Esophagus muscularis mucosa (tissue), 4 donors: ENCODE measurements around the gene SPEM2.

ENCODE experiments used
- CTCF ChIP-seq, 3 experiments: fragments of 200-600 bp in 2 of 3; fragments of 450-650 bp in 1 of 3; sonication (generic) in 2 of 3; IDR thresholded peaks; one replicate each; pipeline ENCODE4 v1.5.1; 2017 to 2019; ENCODE audit warnings: antibody characterized with exemption in 3 of 3, mild to moderate bottlenecking in 2 of 3, moderate library complexity in 1 of 3
- EP300 ChIP-seq: sonication (generic); formaldehyde crosslinking; IDR thresholded peaks from one replicate; pipeline ENCODE4 v1.6.1; 2017; ENCODE audit warnings: antibody characterized with exemption
- POLR2A ChIP-seq: fragments of 450-650 bp; IDR thresholded peaks from one replicate; pipeline ENCODE4 v1.6.1; 2017; ENCODE audit warnings: antibody characterized with exemption, moderate library complexity, mild to moderate bottlenecking, low read depth
- POLR2AphosphoS5 ChIP-seq, 2 donors: sonication (generic); formaldehyde crosslinking; IDR thresholded peaks; one replicate each; pipeline ENCODE4 v1.6.1; 2017; ENCODE audit warnings: antibody characterized with exemption in 2 of 2

- TF ChIP-seq EP300 (no peak), CTCF (IDR thresholded peaks at IDR 0.05) (no peak), POLR2A (no peak), POLR2AphosphoS5 (IDR thresholded peaks at IDR 0.05) (no peak)
Measured at GRCh38 chr17:7440113-7440833, 14.9 kb downstream of the SPEM2 start.
